ENCODE measurements around the gene C13orf42. TPM values are rescaled to one million over a fixed set of nuclear protein-coding genes. Genes with fewer than 3 reads are reported as not detected.

The C13orf42 gene
- total RNA-seq, result not detected

DNA sequence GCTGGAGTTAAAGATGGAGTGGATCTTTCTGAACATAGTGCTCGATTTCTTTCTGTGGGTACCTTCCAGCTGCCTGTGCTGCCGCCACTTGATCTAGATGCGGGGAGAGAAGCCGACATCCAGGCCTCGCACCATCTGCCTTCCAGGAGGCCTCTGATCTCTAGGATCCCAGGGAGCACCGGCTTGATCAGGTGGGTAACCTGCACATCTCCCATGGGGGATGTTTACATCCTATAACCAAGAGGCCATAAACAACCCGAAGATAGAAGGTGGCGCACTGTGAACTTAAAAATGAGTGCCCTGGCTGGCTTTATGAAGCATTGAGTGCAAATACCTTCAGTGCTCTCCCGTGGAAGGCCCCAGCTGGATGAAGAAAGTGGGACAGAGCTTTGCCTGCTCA is at the start of gene C13orf42:
TSS of gene C13orf42 (minus strand) at position 101 of the 400 bp plus-strand sequence. CDS start at position 36, 65 bp downstream.
- DNase-seq (ENCODE audit: low spot score), result no peak

- no peak for DNase-seq (ENCODE audit: low spot score)
These were observed 47.9 kb upstream of the C13orf42 start for GRCh38 chr13:51158880-51159518.

GRCh38 chr13:51158365-51158764 is 47.3 kb upstream of the C13orf42 start:
- DNase-seq (ENCODE audit: low spot score), result no peak

- no peak for DNase-seq (ENCODE audit: low spot score)
These were observed 45.6 kb upstream of the C13orf42 start for GRCh38 chr13:51156648-51157047.

GRCh38 chr13:51155776-51156515 is 44.9 kb upstream of the C13orf42 start:
- DNase-seq (ENCODE audit: low spot score), result no peak

GRCh38 chr13:51155161-51155560 is 44.1 kb upstream of the C13orf42 start:
- DNase-seq (ENCODE audit: low spot score), result no peak

GRCh38 chr13:51154029-51154555 is 43.0 kb upstream of the C13orf42 start:
- no peak for DNase-seq (ENCODE audit: low spot score)

- no peak for DNase-seq (ENCODE audit: low spot score)
These were observed 42.5 kb upstream of the C13orf42 start for GRCh38 chr13:51153527-51153926.

DNA sequence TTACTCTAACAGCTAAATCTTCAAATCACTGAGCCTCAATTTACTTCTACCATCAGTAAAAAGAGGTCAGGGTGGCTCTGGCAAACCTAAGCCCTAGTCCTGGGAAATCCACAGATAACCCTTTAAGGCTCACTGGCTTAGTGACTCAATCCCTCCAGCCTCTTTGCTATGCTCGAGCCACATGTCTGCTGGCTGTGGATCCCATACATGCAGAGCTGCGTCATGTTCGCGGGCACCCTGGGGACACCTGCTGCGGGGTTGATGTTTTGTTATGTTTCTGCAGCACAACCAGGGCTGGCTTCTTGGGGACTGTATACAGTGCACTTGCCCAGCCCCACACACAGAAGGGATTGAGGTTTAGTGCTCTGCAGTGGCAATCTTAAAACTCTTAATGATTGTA is 41.6 kb upstream of the C13orf42 start:
- no peak for DNase-seq (ENCODE audit: low spot score)

GRCh38 chr13:51151463-51151862 is 40.4 kb upstream of the C13orf42 start:
- peak; percentile 36 for DNase-seq (ENCODE audit: low spot score)

GRCh38 chr13:51148952-51149573 is 38.0 kb upstream of the C13orf42 start:
- DNase-seq (ENCODE audit: low spot score), result peak; percentile 53

- no peak for DNase-seq (ENCODE audit: low spot score)
These were observed 37.3 kb upstream of the C13orf42 start for GRCh38 chr13:51148223-51148951.

- DNase-seq (ENCODE audit: low spot score), result no peak
These were observed 36.7 kb upstream of the C13orf42 start for GRCh38 chr13:51147732-51148131.

GRCh38 chr13:51146667-51147066 is 35.6 kb upstream of the C13orf42 start:
- DNase-seq (ENCODE audit: low spot score), result no peak

GRCh38 chr13:51137250-51137649 is 26.2 kb upstream of the C13orf42 start:
- DNase-seq (ENCODE audit: low spot score), result no peak

DNA sequence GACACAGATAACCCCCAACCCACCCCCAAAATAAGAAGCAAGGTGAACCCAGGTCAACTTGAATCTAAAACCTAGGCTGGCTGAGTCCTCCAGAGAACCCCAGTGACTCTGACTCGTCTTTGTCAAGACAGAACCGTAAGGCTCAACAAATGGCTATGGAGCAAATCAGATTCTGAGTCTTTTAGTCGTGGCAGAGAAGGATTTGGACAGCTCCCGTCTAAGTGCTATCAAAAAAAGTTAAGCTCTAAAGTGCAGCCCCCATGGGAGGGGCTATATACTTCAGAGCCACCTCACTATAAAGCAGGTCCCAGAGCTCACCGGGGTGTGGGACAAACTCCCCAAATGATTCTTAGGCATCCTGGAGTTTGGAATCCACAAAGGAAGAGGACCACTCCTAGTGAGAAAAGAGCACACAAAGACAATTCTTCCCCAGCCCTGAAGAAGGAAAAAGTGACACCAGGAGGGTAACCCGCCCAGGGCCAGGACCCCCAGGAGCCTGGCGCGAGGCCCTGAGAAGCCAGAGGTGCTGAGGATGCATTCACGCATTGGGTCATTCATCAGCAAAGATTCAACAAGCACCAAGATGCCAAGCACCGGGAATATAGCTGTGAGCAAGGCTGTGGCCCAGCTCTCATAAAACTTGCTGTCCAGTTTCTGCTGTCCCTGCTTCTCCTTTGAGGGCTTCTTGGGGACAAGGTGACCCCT is 25.4 kb upstream of the C13orf42 start:
- no peak for DNase-seq (ENCODE audit: low spot score)

- no peak for DNase-seq (ENCODE audit: low spot score)
These were observed 23.8 kb upstream of the C13orf42 start for GRCh38 chr13:51134763-51135365.

- DNase-seq (ENCODE audit: low spot score), result no peak
These were observed 19.3 kb upstream of the C13orf42 start for GRCh38 chr13:51130348-51130747.

GRCh38 chr13:51125495-51126226 is 14.6 kb upstream of the C13orf42 start:
- DNase-seq (ENCODE audit: low spot score), result peak; percentile 37

GRCh38 chr13:51122868-51123566 is 11.9 kb upstream of the C13orf42 start:
- DNase-seq (ENCODE audit: low spot score), result no peak

Data from mucosa of gallbladder (tissue), 1 donor.